H4 (cell line): ENCODE results near the gene KRTAP2-2. TPM values are rescaled to one million over a fixed set of nuclear protein-coding genes. Genes with fewer than 3 reads are reported as not detected.
"Not testable (repeated sequence)": the region's sequence is repeated elsewhere in the genome, so short reads cannot be mapped to it uniquely, and the experiment has no call there.

ENCODE experiments used
- DNase-seq: peaks from one replicate; pipeline ENCODE4 v3.0.0-alpha.2; 2015; ENCODE audit warnings: low spot score
- total RNA-seq: library from RNA; depleted of rRNA; stranded (reverse); fragments of >200 nt; shearing (Covaris generic); gene quantifications from 2 replicates; pipeline ENCODE4 v1.2.3, GENCODE V29; 2014; rRNA removed

KRTAP2-2 gene
- not detected in 2 replicates for total RNA-seq

GRCh38 chr17:41055130-41055529, at the start of gene KRTAP2-2:
KRTAP2-2 (minus strand) TSS chr17:41055230; CDS start chr17:41055211, 19 bp downstream.
- not testable (repeated sequence) for DNase-seq

- DNase-seq = not testable (repeated sequence)
Measured at GRCh38 chr17:41104386-41105038, 49.5 kb upstream of the KRTAP2-2 start.

- DNase-seq = no peak
Measured at GRCh38 chr17:41103896-41104295, 48.9 kb upstream of the KRTAP2-2 start.

GRCh38 chr17:41101586-41102259, 46.7 kb upstream of the KRTAP2-2 start, which contains the start of gene KRTAP4-16:
KRTAP4-16 (minus strand) TSS chr17:41102209; CDS start chr17:41102209, 0 bp downstream.
- DNase-seq = no peak

GRCh38 chr17:41099682-41100480, 44.9 kb upstream of the KRTAP2-2 start:
- DNase-seq = not testable (repeated sequence)

- DNase-seq = no peak
Measured at GRCh38 chr17:41098481-41098880, 43.5 kb upstream of the KRTAP2-2 start.

GRCh38 chr17:41098042-41098441, 43.0 kb upstream of the KRTAP2-2 start, which contains the start of gene KRTAP4-8:
KRTAP4-8 (minus strand) TSS chr17:41098142; CDS start chr17:41098084, 58 bp downstream.
- DNase-seq = no peak

GRCh38 chr17:41096055-41096454, 41.0 kb upstream of the KRTAP2-2 start:
- DNase-seq = no peak

- not testable (repeated sequence) for DNase-seq
Measured at GRCh38 chr17:41088760-41089352, 33.8 kb upstream of the KRTAP2-2 start.

- DNase-seq = not testable (repeated sequence)
Measured at GRCh38 chr17:41084100-41084856, 29.2 kb upstream of the KRTAP2-2 start, which contains the start of gene KRTAP4-7. KRTAP4-7 (plus strand) TSS chr17:41084150; CDS start chr17:41084207, 57 bp downstream.

GRCh38 chr17:41083427-41083826, 28.4 kb upstream of the KRTAP2-2 start:
- DNase-seq = not testable (repeated sequence)

GRCh38 chr17:41082626-41083025, 27.6 kb upstream of the KRTAP2-2 start:
- peak; percentile 16 for DNase-seq

- DNase-seq = no peak
Measured at GRCh38 chr17:41076788-41077187, 21.8 kb upstream of the KRTAP2-2 start.

- no peak for DNase-seq
Measured at GRCh38 chr17:41073676-41074075, 18.6 kb upstream of the KRTAP2-2 start.

- no peak for DNase-seq
Measured at GRCh38 chr17:41071606-41072360, 16.8 kb upstream of the KRTAP2-2 start.

GRCh38 chr17:41069031-41069430, 14.0 kb upstream of the KRTAP2-2 start:
- no peak for DNase-seq

- DNase-seq = no peak
Measured at GRCh38 chr17:41067281-41067680, 12.3 kb upstream of the KRTAP2-2 start.

- peak; percentile 73 for DNase-seq
Measured at GRCh38 chr17:41065829-41066624, 11.0 kb upstream of the KRTAP2-2 start, which contains the start of gene KRTAP2-4. KRTAP2-4 (minus strand) TSS chr17:41065879; CDS start chr17:41065845, 34 bp downstream.
